CD4-positive, alpha-beta T cell treated with Interleukin-2 at 100 ng/mL for 4 hours (primary cell): ENCODE results near the gene FAM50A.
A peak's percentile ranks its signal among the peaks of the same experiment; 100 is the strongest.
"Not testable (repeated sequence)": the region's sequence is repeated elsewhere in the genome, so short reads cannot be mapped to it uniquely, and the experiment has no call there.

Experiments
- DNase-seq: peaks from one replicate; pipeline ENCODE4 v3.0.0-alpha.2; 2020; ENCODE audit warnings: low spot score

The FAM50A gene

GRCh38 chrX:154484255-154485149 is 40.6 kb downstream of the FAM50A start:
- no peak for DNase-seq

DNA sequence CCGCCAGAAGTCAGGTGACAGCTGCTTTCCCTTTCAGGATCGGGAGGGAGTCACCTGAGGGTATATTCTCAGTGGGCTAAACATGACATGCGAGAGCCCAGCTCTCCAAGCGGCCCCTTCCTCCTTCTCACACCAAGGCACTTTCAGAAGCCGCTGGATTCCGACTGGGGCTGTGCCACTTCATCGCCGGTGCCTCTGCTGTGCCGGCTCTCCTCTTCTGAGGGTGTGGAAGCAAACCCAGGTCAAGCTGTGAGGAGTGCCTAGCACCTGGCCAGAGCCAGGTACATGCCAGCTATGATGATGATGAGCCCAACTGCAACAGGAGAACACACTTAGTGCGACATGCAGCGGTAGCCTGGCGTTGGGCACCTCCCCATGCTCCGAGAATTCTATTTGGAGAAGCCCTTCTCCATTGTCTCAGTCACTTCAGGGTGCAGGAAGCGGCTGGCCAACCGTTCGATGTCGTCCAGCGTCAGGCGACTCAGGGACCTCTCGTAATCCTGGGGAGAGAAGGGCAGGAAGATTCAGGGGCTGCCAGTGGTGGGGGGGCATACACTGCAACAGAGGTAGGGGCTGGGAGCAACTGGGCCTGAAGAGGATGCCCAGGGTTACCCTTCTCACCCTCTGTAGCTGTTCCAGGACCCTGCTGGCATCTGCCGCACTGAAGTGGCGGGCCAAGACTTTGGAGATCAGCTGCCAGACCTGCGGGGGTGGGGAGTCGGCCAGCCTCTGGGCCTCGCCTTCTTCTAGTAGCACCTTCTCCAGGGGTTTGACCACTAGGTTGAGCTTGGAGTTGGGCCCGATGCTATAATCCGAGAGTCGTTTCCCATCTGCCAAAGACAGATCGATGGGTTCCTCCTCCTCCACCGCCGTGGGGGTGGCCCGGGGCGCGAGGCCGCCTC is 41.5 kb downstream of the FAM50A start:
- DNase-seq, result no peak

GRCh38 chrX:154486052-154486395 is 42.1 kb downstream of the FAM50A start:
- DNase-seq, result peak; percentile 19

GRCh38 chrX:154486396-154487207 is 42.7 kb downstream of the FAM50A start, which contains the start of gene UBL4A:
UBL4A (minus strand) TSS chrX:154486615; CDS start chrX:154486584, 31 bp downstream.
- peak; percentile 52 for DNase-seq

DNA sequence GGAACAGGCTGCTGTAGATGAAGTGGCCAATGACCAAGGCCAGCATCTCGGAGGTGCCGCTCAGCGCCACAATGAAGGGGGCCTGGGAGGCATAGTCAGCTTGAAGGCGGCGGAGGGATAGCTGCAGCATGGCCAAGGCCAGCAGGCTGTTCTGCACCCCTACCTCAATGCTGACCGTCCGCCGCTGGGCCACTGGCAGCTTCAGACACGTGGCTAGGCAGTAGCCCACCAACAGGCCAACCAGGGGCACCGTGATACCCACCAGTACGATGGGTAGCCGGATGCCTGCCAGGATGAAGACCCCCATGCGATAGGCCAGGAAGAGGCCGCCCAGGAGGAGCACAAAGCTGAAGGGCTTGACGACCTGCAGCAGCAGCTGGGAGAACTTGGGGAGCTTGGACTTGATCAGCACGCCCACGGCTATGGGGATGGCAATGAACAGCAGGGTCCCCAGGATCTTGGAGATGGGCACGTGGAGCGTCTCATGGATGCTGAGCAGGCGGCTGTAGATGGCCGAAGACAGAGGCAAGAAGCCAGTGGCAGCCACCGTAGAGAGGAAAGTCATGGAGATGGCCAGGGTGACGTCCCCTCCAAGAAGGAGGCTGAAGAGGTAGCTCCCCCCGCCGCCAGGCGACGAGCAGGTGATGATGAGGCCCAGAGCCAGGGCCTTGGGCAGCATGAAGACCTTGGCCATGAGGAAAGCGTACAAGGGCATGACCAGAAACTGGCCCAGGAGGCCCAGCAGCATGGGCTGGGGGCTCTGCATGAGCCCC is 43.8 kb downstream of the FAM50A start:
- DNase-seq, result no peak

DNA sequence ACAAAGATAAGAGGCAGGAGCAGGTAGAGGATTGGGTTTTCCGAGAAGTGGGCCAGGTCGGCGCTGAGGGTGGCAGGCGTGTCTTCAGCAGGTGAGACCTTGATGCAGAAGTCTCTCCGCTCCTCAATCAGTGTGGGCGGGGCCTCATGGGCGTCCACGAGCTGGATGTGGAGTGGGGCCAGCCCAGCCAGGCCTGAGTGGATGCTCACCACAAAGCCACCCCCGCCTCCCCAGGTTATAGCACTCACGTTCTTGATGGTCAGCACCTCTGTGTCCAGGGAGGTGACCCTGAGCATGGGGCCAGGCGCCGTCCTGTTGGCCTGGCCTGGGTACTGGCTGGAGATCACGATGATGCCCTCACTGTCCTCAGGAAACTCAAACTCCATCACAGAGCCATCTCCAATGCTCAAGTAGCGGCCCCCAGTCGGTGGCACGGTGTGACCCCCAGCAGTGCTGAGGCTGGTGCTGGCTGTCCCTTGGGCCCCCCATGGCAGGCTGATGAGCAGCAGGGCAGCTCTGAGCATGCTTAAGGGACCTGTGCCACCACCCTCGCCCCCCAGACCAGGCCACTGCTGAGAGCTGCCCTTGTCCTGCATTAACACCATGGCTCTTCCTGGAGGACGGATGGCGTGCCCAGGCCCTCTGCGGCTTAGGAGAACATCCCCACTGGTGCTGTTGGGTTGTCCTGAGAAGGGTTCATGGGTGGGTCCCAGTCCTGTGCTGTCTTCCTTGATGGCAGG is 44.6 kb downstream of the FAM50A start:
- no peak for DNase-seq

DNA sequence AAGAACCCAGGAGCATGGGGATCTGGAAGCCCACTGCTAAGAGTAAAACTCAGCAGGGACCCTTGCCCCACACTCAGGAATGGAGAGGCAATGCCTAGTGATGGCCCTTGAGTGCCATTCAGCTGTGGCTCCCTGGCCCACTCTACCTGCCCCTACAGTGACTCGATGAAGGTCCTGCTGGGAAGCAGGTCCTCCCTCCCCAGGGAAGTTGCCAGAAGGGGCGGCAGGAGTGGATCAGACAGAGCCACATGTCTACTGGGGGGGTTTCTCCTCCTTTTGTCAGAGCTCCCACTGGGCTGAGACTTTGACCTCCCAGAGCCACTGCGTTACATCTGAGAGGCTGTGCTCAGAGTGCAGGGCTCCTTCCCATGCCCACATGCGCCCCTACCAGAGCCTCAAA is 45.2 kb downstream of the FAM50A start:
- no peak for DNase-seq

DNA sequence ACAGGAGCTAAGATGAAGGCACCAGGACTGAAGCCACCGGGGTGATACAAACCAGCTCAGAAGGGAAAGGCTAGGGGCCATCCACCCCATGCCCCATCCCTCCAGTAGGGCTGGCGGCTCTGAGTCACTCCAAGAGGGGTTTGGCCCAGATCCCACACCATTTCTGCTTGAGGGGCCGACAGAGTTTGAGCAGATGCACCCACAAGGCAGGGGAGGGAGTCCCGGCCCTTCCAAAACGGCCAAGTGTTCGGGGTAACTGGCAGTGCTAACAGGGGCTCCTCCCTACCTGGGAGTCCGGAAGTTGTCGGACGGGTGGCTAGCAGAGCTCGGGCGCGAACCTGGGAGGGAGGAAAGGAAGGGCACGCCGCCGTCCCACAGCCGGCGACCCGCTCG is 46.1 kb downstream of the FAM50A start:
- peak; percentile 22 for DNase-seq

DNA sequence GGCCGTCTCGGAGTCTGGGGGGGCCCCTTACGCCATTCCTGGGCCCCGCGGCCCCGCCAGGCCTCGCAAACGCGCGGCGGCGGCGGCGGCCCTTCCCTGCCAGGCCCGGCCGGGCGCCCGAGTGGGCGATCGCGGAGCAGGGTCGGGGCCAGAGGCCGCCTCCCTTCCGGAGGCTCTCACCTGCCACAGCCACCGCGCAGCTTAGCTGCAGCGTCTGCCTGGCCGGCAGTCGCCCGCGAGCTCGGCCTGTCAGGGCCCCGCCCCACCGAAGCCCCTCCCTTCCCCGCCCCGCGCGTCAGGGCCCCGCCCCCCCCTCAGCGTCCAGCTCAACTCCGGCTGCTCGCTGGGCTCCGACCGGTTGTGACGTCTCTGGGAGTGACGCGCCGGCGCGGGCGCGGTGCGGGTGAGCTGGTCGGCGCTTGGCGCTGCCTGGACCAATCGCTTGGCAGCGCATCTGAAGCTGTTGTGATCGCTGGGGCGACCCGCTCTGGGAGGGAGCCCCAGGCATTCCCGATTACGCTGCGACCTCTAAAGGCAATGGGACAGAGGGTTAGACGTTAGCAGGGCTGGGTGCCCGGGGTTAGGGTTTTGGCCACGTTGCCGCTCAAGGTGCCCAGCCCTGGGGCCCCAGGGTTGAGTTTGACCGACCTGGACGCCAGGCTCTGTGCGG is 46.6 kb downstream of the FAM50A start, which contains the start of gene SLC10A3:
TSS of gene SLC10A3 (minus strand) at position 216 of the 670 bp plus-strand sequence. CDS start 1,689 bp downstream, outside the sequence.
- peak; percentile 92 for DNase-seq

GRCh38 chrX:154494715-154495114 is 50.8 kb downstream of the FAM50A start:
- DNase-seq, result no peak

- DNase-seq, result no peak
Measured at GRCh38 chrX:154495472-154495922, 51.6 kb downstream of the FAM50A start.

DNA sequence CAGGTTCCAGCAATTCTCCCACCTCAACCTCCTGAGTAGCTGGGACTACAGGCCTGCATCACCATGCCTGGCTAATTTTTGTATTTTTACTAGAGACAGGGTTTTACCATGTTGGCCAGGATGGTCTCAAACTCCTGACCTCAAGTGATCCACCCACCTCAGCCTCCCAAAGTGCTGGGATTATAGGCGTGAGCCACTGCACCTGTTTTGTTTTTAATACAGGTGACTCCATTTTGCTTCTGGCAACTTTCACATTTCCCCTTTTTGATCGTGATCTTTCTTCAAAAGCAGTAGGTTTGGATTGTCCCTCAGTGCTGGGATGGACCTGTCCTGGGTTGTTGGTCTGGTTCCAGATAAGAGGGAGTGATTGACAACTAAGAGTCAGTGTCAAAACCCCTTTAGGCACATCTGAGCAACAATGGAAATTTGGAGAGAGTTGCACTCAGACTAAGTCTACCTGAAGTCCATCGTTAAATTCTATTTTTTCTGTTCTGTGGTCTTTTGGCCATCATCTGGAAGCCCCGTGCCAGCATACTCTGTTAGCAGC is 52.7 kb downstream of the FAM50A start:
- not testable (repeated sequence) for DNase-seq
